ENCODE measurements around the gene FAM120AOS. TPM values are rescaled to one million over a fixed set of nuclear protein-coding genes. Genes with fewer than 3 reads are reported as not detected.
"Not testable (repeated sequence)": the region's sequence is repeated elsewhere in the genome, so short reads cannot be mapped to it uniquely, and the experiment has no call there.

Gene FAM120AOS
- total RNA-seq, 1 donor from 2014 or later: 28.4 TPM

DNA sequence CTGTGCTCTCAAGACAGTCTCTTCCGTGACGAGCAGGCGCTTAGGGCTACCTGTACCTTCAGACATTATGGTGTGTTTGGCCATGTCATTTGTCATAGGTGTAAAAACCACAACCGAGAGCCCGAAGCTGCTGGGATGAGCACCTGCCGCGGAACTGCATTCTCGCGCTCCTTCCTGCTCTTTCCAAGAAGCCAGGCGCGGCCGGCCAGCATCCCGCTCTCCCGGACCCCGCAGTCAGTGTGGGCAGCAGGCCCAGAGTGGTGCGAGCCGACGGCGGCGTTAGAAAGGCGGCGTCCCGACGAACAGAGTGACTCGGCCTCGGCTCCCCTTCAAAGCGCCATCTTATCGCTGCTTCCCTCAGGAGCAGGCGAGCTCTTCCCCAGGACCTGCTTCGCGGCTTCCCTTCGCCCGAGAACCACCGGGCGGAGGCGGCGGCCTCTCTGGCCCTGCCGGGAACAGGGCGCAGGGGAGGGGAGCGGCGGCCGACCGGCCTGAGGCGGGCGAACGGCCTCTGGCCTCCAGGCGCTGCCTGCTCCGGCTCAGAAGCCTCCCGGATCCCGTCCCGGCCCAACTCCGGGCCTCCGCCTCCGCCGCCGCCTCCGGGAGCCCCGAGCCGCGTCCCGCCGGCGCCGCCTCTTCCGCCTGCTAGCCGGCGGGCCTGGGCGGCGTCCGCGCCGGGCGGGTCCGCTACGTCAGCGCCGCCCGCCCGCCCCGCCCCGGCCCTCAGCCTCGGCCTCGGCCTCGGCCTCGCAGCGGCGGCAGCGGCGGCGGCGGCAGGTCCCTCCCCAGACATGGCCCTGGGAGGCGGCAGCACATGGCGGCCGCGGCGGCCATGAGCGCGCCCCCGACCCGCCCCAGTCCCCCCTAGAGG is 2.2 kb downstream of the FAM120AOS start, which contains the start of gene FAM120A:
Gene FAM120A (plus strand): TSS at position 741 of the 871 bp plus-strand sequence. CDS start 231 bp downstream, outside the sequence.
- peak; percentile 82 for ATAC-seq
- intact Hi-C loops (cut with DNase I): loop anchor here (5.0 kb wide), 2 partner anchors 76 to 91 kb away; no protein-coding TSS in a partner anchor
- DNase-seq (ENCODE audit: missing footprints): peak; percentile 90

DNA sequence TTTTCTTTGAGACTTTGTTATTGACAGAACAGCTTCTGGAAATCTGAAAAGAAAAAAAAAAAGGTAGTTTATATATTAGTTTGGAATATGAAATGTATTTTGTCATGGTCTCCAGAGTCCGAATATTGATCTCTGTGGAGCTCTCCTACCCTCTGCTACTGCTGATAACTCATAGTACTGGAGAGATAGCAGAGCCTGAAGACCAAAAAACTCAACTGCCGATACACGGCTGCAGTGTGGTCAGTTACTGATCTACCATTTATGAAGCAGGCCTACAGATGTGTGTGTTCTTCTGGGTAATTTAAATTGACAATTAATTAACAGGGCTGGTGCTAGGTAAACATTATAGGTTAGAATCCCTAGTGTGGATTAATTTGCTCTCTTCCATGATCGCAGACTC is 5.7 kb downstream of the FAM120AOS start:
- intact Hi-C loops (cut with DNase I): no loop called here
- ATAC-seq: no peak
- no peak for DNase-seq (ENCODE audit: missing footprints)

- intact Hi-C loops (cut with DNase I): no loop called here
- ATAC-seq (no peak), DNase-seq (ENCODE audit: missing footprints) (no peak)
These were observed 7.3 kb downstream of the FAM120AOS start for GRCh38 chr9:93446073-93446472.

DNA sequence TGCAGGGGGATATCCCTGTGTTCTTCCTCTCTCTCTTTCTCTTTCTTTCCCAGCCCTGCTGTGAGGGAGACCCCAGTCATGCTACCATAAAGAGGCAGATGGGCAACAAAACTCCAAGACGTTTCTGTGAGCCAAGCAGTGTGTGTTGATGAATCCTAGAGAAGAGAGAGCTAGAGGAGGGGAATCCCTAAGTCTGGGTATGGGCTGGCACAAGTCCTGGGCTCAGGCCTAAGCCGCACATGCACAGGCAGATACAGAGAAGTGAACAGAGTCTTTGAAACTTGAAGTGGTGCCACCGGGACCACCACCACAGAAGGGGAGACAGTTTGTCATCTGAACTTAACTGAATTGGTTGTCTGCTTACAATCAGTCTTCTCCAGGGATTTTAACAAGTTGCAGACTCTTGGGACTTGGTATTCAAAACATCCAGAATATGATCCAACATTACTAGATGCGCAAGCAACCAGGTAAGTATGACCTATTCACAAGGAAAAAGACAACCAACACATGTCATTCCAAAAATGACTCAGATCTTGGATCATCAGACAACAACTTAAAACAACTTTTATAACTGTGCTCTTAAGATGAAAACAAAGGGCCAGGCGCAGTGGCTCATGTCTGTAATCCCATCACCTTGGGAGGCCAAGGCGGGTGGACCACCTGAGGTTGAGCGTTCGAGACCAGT is 12.3 kb downstream of the FAM120AOS start:
- ATAC-seq (no peak), DNase-seq (ENCODE audit: missing footprints) (no peak)
- intact Hi-C loops (cut with DNase I): no loop called here

DNA sequence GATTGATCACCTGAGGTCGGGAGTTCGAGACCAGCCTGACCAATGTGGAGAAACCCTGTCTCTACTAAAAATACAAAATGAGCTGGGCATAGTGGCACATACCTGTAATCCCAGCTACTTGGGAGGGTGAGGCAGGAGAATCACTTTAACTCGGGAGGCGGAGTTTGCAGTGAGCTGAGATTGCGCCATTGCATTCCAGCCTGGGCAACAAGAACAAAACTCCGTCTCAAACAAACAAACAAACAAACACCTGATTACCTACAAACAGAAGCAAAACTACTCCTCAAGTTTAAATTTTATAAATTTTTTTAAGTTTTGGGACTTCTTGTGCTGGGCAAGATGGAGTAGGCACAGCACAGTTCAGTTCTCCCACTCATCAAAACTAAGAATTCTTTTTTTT is 14.1 kb downstream of the FAM120AOS start:
- DNase-seq (ENCODE audit: missing footprints); ATAC-seq; intact Hi-C loops (cut with DNase I): not testable (repeated sequence)

GRCh38 chr9:93437996-93438395 is 15.4 kb downstream of the FAM120AOS start:
- intact Hi-C loops (cut with DNase I): no loop called here
- ATAC-seq: no peak
- no peak for DNase-seq (ENCODE audit: missing footprints)

DNA sequence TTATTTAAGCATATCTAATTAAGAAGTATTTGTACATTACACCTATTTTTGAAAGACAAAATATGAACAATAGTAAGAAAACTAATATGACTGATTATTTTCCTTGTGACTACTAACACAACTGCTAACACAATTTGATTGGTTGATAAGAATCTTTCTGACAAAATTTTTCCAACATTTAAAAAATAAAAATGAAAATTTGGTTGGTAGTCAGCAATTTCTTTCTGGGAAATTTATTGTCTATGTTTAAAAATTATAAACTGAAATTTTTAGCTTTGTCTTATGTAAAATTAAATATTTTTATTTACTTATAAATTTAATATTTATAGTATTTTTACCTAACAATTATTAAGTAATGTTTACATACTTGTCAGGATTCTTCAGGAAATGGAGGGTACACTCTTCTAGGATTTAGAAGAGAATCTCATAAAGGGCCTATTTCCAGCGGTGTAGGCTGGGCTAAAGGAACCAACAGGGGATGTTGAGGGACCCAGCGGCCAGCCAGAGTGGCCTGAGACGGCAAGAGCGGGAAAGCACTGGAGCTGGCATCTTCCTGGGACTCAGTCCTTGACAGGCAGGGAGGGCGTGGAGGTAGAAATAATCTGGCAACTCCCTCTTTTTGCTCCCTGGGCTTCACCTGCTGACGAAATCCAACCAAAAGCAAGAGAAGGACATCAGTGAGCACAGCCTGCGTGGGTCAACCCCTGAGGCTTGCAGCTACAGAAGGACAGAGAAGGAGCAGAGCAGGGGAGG is 16.6 kb downstream of the FAM120AOS start:
- ATAC-seq (no peak), DNase-seq (ENCODE audit: missing footprints) (no peak)
- intact Hi-C loops (cut with DNase I): no loop called here

DNA sequence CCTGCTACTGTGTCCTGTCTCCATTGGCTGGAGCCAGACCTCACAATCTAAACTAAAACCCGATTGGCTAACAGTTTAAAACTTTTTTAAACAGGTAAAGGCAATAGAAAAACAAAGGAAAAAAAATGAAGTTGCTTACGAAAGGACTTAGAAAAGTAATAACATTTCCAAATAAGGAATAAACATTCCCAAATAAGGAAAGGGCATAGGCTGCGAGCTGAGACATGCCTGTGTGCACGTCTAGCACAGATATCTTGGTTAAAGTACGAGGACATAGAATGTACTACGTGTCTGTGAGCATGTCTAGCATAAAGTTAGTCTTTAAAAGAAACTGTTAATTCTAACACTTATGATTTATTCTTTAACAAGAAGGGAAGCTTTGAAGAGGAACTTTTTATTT is 17.2 kb downstream of the FAM120AOS start:
- intact Hi-C loops (cut with DNase I): no loop called here
- no peak for ATAC-seq

DNA sequence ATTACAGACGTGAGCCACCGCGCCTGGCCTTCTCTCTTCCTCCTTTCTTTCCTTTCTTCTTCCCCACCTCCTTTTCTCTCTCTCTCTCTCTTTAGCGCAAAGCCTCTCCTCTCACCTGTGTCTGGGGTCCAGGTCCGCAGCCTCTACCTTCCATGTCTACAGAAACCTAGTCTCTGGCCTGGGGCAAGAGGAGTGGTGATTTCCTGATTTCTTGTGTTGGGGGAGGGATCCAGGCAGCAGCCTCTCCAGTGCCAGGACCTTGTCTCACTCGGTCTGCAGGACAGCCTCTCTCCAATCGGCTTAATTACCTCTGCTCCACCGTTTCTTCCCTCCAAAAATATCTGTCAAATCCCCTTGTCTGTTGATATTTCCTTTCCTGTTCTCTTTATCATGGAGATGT is 18.0 kb downstream of the FAM120AOS start:
- intact Hi-C loops (cut with DNase I): no loop called here
- no peak for ATAC-seq
- DNase-seq (ENCODE audit: missing footprints): no peak

More for the DNA sequence above, 17.2 kb downstream of the FAM120AOS start:
- no peak for DNase-seq (ENCODE audit: missing footprints)

DNA sequence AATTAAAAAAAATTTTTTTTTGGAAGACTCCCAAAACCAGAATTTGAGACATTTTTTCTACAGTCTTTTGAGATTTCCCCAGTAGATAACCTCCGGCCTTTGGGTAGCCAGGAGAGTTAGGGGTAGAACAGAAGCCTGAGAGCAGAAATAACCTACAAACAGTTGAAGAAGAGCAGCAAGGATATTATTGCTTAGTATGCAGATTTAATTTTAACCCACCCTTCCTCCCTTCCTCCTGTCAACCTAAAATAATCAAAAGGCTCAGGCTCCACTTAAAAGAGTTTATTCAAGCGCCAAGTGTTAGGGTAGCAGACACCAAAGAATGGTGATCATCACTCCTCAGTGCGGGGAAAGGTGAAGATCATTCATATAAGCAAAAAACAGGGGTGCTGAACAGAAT is 19.3 kb downstream of the FAM120AOS start:
- intact Hi-C loops (cut with DNase I): no loop called here
- ATAC-seq: no peak
- no peak for DNase-seq (ENCODE audit: missing footprints)

- ATAC-seq: no peak
- intact Hi-C loops (cut with DNase I): no loop called here
- DNase-seq (ENCODE audit: missing footprints): no peak
These were observed 20.4 kb downstream of the FAM120AOS start for GRCh38 chr9:93432964-93433363.

- intact Hi-C loops (cut with DNase I): no loop called here
- ATAC-seq (no peak), DNase-seq (ENCODE audit: missing footprints) (no peak)
These were observed 21.8 kb downstream of the FAM120AOS start for GRCh38 chr9:93431539-93432105.

GRCh38 chr9:93427655-93428379 is 25.6 kb downstream of the FAM120AOS start:
- DNase-seq (ENCODE audit: missing footprints) (no peak), ATAC-seq (peak; percentile 46)
- intact Hi-C loops (cut with DNase I): no loop called here

DNA sequence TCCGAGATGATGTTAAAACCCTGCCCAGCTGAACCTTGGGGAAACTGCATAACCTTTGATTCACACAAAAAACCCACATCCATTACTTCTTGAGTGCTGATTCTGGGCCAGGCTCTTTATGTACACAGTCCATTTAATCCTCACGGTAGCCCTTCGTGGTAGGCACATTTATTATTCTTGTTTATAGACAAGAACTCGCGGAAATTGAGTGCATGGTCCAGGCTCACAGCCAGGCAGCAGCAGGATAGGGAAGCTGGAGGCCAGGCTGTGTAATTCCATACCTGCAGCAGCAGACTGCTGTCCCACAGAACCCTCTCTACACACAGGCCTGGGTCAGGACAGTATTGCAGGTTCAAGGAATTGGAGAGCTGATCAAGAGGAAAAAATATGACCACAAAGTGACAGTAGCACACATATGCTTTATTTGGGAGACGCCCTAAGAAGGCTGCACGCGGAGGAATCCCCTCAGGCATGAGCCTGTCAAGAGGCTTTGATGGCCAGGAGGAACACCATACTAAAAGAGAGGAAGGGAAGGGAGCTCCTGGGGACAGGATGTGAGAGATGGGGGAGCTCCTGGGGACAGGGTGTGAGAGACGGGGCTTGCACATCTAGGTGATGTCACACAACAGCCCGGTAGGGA is 30.3 kb downstream of the FAM120AOS start:
- ATAC-seq (no peak), DNase-seq (ENCODE audit: missing footprints) (no peak)
- intact Hi-C loops (cut with DNase I): no loop called here

GRCh38 chr9:93419023-93419422 is 34.4 kb downstream of the FAM120AOS start:
- DNase-seq (ENCODE audit: missing footprints) (no peak), ATAC-seq (no peak)
- intact Hi-C loops (cut with DNase I): no loop called here

- intact Hi-C loops (cut with DNase I): no loop called here
- ATAC-seq (no peak), DNase-seq (ENCODE audit: missing footprints) (no peak)
These were observed 35.8 kb downstream of the FAM120AOS start for GRCh38 chr9:93417538-93417937.

- ATAC-seq (no peak), DNase-seq (ENCODE audit: missing footprints) (no peak)
- intact Hi-C loops (cut with DNase I): no loop called here
These were observed 36.7 kb downstream of the FAM120AOS start for GRCh38 chr9:93416530-93417235.

Data from Right ventricle myocardium inferior (tissue), 1 donor.